Activated naive CD4-positive, alpha-beta T cell treated with anti-CD3 and anti-CD28 coated beads, Interleukin-2, amount 50 U/mL, for 72 hours (primary cell): ENCODE measurements around the gene MYLK3. TPM values are rescaled to one million over a fixed set of nuclear protein-coding genes. Genes with fewer than 3 reads are reported as not detected.
"Not testable (repeated sequence)": the region's sequence is repeated elsewhere in the genome, so short reads cannot be mapped to it uniquely, and the experiment has no call there.

Experiments used
- ATAC-seq, 2 donors: fragments of 150-1000 bp; cut with Tn5 transposase; 2 replicates each; pipeline ENCODE4 v1.10.0; 2021; ENCODE audit warnings: mild to moderate bottlenecking in 2 of 2, moderate library complexity in 2 of 2
- DNase-seq, 2 donors: peaks; one replicate each; pipeline ENCODE4 v3.0.0; 2021 to 2022; ENCODE audit warnings: low spot score in 2 of 2
- H3K27ac Mint-ChIP-seq, 2 donors: one replicate each; pipeline ENCODE4 v1.8.0; 2022; ENCODE audit warnings: mild to moderate bottlenecking in 2 of 2, mixed read lengths in 2 of 2
- H3K36me3 Mint-ChIP-seq, 2 donors: one replicate each; pipeline ENCODE4 v1.8.0; 2022; ENCODE audit warnings: mixed read lengths in 2 of 2
- H3K9me3 Mint-ChIP-seq, 2 donors: one replicate each; pipeline ENCODE4 v1.8.0; 2022; ENCODE audit warnings: mixed read lengths in 2 of 2
- total RNA-seq, 2 donors: library from RNA; stranded (reverse); gene quantifications; one replicate each; pipeline ENCODE4 v1.2.3, GENCODE V29; 2022

MYLK3 gene
- total RNA-seq, 2 donors from 2014 or later = 0.50 to 0.51 TPM

DNA sequence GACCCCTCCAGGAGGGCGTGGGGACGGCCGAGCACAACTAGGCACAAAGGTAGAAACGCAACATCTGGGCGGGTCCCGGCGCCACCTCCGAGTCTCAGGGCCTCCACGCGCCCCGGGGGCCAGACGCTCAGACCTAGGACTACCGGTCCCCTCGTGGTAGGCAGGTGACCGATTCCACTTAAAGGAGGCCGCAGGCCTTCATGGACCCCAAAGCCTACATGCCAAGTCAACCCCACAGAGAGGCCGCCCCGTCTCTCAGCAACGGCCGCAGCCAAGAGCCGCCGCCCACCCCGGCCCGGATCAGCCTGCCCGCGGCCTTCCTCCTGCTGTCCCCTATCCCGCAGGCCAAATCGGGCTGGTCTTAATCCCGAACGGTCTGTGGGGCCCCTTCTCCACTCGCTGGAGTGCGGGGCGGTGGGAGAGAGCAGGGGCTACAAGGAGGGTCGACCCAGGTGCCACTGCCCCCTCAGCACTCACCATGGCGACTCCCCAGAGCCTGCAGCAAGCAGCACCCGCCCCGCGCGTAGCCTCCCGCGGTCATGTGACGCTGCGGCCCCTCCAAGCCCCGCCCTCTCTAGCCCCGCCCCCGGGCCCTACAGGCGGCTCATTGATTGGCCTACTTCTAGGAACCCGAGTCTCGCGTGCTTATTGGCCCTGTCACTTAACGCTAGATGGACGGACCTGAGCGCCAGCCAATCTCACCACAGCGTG is 59.3 kb downstream of the MYLK3 start, which contains the start of gene VPS35:
Gene VPS35 (minus strand): TSS at position 525 of the 711 bp plus-strand sequence. CDS start 45 bp downstream, at position 480.
- DNase-seq (peak; percentile 99 to 100), ATAC-seq (peak; percentile 90 to 92)
- no peaks in the 10 kb centered on the region for H3K9me3 Mint-ChIP-seq
- H3K27ac Mint-ChIP-seq = no peak within 1 kb of the TSS
- peaks cover 17 to 19% of the 10 kb centered on the region in 2 donors for H3K36me3 Mint-ChIP-seq

- DNase-seq = no peak
- H3K27ac Mint-ChIP-seq = no peak overlapping the region
- H3K9me3 Mint-ChIP-seq = no peaks in the 10 kb centered on the region
- H3K36me3 Mint-ChIP-seq = peaks cover 17 to 18% of the 10 kb centered on the region in 2 donors
- ATAC-seq = no peak
Measured at GRCh38 chr16:46688101-46688653, 60.0 kb downstream of the MYLK3 start.

DNA sequence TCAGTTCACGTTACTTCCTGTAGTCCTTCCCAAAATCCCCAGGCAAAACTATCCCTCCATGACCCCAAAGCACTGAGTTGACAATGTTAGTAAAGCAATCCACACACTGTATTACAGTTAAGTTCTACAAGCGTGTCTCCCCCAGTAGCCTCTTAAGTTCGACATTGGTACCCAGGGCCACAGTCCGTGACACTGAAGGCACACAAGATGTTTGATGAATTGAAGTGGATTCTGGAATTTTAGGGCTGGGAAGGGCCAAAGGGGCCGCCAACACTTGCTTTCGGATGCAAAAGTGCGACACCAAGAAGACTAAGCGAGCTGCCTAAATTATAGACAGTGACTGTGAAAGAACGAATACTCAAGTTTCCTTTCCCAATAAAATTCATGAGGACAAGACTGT is 60.7 kb downstream of the MYLK3 start:
- no peak for ATAC-seq
- Mint-ChIP-seq H3K27ac (no peak overlapping the region), H3K36me3 (peaks cover 15 to 16% of the 10 kb centered on the region in 2 donors), H3K9me3 (no peaks in the 10 kb centered on the region)
- no peak for DNase-seq

DNA sequence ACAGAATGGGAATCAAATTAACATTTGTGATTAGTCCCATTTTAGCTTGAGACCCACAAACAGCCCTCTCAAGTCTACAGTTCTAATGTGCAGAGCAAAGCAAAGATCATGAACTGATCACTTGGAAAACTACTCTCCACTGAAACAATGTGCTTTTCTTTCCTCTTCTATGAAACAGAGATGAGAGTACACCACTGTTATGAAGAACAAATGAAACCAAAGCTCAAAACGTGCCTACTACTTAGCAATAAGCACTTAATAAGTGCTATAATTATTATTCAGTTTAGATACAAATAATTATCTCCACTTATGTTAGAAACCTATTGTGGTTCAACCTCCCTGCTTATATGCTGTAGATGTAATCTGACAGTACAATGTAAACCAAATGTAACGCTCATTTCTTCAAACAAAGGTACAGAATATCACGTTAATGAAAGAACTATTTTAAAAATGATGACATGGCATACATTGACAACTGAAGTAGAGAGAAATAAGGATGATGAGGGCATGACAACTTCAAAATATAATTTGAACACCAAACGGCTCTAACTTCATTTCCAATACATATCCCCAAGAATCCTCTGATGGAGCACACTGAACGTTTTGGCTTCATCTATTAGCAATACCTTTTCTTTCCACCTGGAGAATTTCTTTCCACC is 61.2 kb downstream of the MYLK3 start:
- peaks cover 11 to 15% of the 10 kb centered on the region in 2 donors for H3K36me3 Mint-ChIP-seq
- ATAC-seq (no peak), DNase-seq (no peak)
- no peak overlapping the region for H3K27ac Mint-ChIP-seq
- no peaks in the 10 kb centered on the region for H3K9me3 Mint-ChIP-seq

DNA sequence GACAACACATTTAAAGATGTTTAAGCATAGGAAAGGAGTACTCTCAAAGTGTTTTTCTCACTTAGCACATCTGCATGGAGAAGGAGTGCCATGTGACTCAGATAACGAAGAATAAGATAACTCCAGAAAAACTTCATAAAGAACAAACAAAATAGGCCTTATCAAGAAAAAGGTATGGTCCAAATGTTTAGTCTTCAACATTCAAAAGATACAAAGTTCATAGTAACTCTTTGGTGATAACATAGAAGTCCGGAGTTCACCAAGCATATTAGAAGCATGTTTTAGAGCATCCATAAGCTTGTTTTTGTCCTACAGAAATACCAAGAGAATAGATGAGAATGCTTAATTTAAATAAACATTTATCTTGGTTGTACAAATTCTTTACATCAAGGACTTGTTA is 66.3 kb downstream of the MYLK3 start:
- not testable (repeated sequence) for DNase-seq, H3K27ac Mint-ChIP-seq, H3K36me3 Mint-ChIP-seq, ATAC-seq, H3K9me3 Mint-ChIP-seq

DNA sequence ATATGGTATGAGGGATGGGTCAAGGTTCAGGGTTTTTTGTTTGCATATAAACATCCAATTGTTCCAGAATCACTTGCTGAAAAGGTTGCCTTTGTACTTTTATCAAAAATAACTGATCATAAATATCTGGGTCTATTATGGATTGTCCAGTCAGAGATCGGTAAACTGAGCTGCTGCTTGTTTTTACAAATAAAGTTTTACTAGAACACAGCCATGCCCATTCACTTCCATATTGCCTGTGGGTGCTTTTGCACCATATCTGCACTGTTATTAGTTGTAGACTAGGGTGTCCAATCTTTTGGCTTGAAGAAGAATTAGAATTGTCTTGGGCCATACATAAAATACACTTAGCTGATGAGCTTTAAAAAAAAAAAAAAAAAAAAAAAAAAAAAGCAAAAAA is 70.2 kb downstream of the MYLK3 start:
- ATAC-seq, H3K9me3 Mint-ChIP-seq, DNase-seq: not testable (repeated sequence)
- Mint-ChIP-seq H3K27ac (peak overlapping the region in 1 of 2 donors; percentile 26), H3K36me3 (peaks cover 0 to 12% of the 10 kb centered on the region in 2 donors)

GRCh38 chr16:46673320-46674013 is 74.7 kb downstream of the MYLK3 start:
- ATAC-seq (peak; percentile 91 to 96), DNase-seq (peak in 1 of 2 donors; percentile 26)
- Mint-ChIP-seq H3K9me3 (no peaks in the 10 kb centered on the region), H3K27ac (no peak overlapping the region), H3K36me3 (peaks cover 6 to 7% of the 10 kb centered on the region in 2 donors)

DNA sequence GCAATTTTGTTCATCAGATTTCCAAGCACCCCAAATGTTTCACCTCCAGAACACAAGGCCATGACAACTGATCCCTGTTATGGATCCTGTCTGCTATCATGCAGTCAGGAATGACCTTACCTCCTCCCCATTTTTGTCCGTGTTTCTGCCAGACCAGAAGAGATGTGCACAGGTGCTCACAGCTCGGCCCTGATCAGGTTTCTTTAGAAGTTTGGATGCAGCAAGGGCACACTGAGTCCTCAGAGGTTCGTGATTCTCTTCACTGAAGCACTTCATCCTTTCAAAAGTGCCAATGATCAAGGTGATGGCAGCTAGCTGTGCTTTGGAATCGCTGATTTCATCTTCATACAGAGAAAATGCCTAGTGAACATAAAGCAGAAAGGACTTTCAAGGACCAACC is 86.0 kb downstream of the MYLK3 start:
- DNase-seq (no peak), ATAC-seq (no peak)
- H3K9me3 Mint-ChIP-seq = no peaks in the 10 kb centered on the region
- H3K27ac Mint-ChIP-seq = no peak overlapping the region
- peaks cover 5 to 7% of the 10 kb centered on the region in 2 donors for H3K36me3 Mint-ChIP-seq

GRCh38 chr16:46658925-46659324 is 89.2 kb downstream of the MYLK3 start:
- DNase-seq = no peak
- peak; percentile 87 for ATAC-seq
- Mint-ChIP-seq H3K27ac (peak overlapping the region in 1 of 2 donors; percentile 84), H3K9me3 (no peaks in the 10 kb centered on the region), H3K36me3 (peaks cover 7 to 10% of the 10 kb centered on the region in 2 donors)

Other genes with a start within 250 kb of the MYLK3 start
- gene SHCBP1, start 127.0 kb downstream of the MYLK3 start, total RNA-seq = 10 to 100 TPM; 39.8 to 41.3 TPM
- gene VPS35, start 59.2 kb downstream of the MYLK3 start, total RNA-seq = 10 to 100 TPM; 85.9 to 98.2 TPM
- gene ORC6, start 58.7 kb downstream of the MYLK3 start, total RNA-seq = 10 to 100 TPM; 42.9 to 64.0 TPM
- 10 to 100 TPM; 15.8 to 15.9 TPM for gene C16orf87, start 82.8 kb upstream of the MYLK3 start, total RNA-seq
- 10 to 100 TPM in 1 of 2 donors, 1 to 10 TPM in 1; 4.6 to 11.1 TPM for gene GPT2, start 136.0 kb upstream of the MYLK3 start, total RNA-seq
- 10 to 100 TPM; 55.4 to 61.4 TPM for gene DNAJA2, start 225.3 kb upstream of the MYLK3 start, total RNA-seq